MM.1S (cell line): Measurements from ENCODE around the gene AGBL4.

Experiments used
- DNase-seq: peaks from one replicate; pipeline ENCODE4 v3.0.0-alpha.2; 2015
- H2AFZ ChIP-seq: fragments of 300-600 bp; sonication (generic); 2 replicates; pipeline ENCODE4 v1.6.0; 2016; ENCODE audit warnings: antibody characterized with exemption, low read length
- H3F3A ChIP-seq: fragments of 300-600 bp; sonication (generic); 2 replicates; pipeline ENCODE4 v1.6.1; 2016; ENCODE audit warnings: mild to moderate bottlenecking, antibody characterized with exemption, low read length, moderate library complexity, mixed read lengths; ENCODE audit not compliant: insufficient read depth
- H3K27ac ChIP-seq: fragments of 300-600 bp; sonication (generic); 2 replicates; pipeline ENCODE4 v1.5.1; 2016; ENCODE audit warnings: mild to moderate bottlenecking, low read length
- H3K27me3 ChIP-seq: fragments of 300-600 bp; sonication (generic); replicated peaks from 2 replicates; pipeline ENCODE4 v1.6.0; 2016; ENCODE audit warnings: low read length; ENCODE audit not compliant: insufficient read depth
- H3K36me3 ChIP-seq: fragments of 300-600 bp; sonication (generic); replicated peaks from 2 replicates; pipeline ENCODE4 v1.6.1; 2016; ENCODE audit warnings: mild to moderate bottlenecking, low read length, mixed read lengths; ENCODE audit not compliant: insufficient read depth
- H3K4me1 ChIP-seq: fragments of 300-600 bp; sonication (generic); 2 replicates; pipeline ENCODE4 v1.6.1; 2016; ENCODE audit warnings: low read length, mixed read lengths
- H3K4me2 ChIP-seq: fragments of 300-600 bp; sonication (generic); 2 replicates; pipeline ENCODE4 v1.6.0; 2016; ENCODE audit warnings: low read depth, low read length
- H3K4me3 ChIP-seq: fragments of 300-600 bp; sonication (generic); 2 replicates; pipeline ENCODE4 v1.5.1; 2016; ENCODE audit warnings: low read length, mixed read lengths
- H3K79me2 ChIP-seq: fragments of 300-600 bp; sonication (generic); 2 replicates; pipeline ENCODE4 v1.6.1; 2016; ENCODE audit warnings: mixed run types, low read length, mixed read lengths
- H3K9ac ChIP-seq: fragments of 300-600 bp; sonication (generic); 2 replicates; pipeline ENCODE4 v1.6.1; 2016; ENCODE audit warnings: low read length, mixed read lengths
- H3K9me2 ChIP-seq: fragments of 300-600 bp; sonication (generic); replicated peaks from 2 replicates; pipeline ENCODE4 v1.6.1; 2016; ENCODE audit warnings: mild to moderate bottlenecking, low read length, mixed read lengths; ENCODE audit not compliant: insufficient read depth
- H3K9me3 ChIP-seq: fragments of 300-600 bp; sonication (generic); replicated peaks from 2 replicates; pipeline ENCODE4 v1.6.1; 2016; ENCODE audit warnings: mild to moderate bottlenecking, low read length, mixed read lengths; ENCODE audit not compliant: insufficient read depth
- H4K20me1 ChIP-seq: fragments of 300-600 bp; sonication (generic); 2 replicates; pipeline ENCODE4 v1.6.1; 2016; ENCODE audit warnings: mild to moderate bottlenecking, low read length, moderate library complexity, mixed read lengths; ENCODE audit not compliant: insufficient read depth
- CTCF ChIP-seq: fragments of 300-600 bp; sonication (generic); IDR thresholded peaks from 2 replicates; pipeline ENCODE4 v1.5.1; 2016; ENCODE audit warnings: antibody characterized with exemption, low read length, mixed read lengths
- EZH2 ChIP-seq: fragments of 300-600 bp; sonication (generic); optimal IDR thresholded peaks from 2 replicates; pipeline ENCODE3; 2017; ENCODE audit warnings: low read depth, mild to moderate bottlenecking, antibody characterized with exemption, low read length, mixed read lengths
- EZH2phosphoT487 ChIP-seq: fragments of 300-600 bp; sonication (generic); IDR thresholded peaks from 2 replicates; pipeline ENCODE4 v1.6.1; 2018; ENCODE audit warnings: antibody characterized with exemption, low read length

Gene AGBL4

DNA sequence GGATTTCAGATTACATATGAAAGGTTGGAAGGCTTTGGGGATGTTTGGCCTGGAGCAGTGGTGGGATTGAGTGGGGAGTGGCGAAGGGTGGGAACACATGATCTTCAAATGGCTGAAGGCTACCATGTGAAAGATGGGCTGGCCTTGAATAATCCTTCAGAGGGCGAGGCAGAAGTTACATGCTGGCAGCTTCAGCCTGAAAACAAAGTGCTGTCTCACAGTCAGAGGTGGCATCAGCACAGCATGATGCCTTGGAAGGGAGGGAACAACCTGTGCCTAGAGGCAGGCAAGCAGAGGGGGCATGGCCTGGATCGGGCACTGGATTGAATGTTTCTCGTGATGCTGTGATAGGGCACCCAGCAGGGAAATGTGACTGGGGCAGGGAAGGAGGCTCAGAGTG, 1377.9 kb downstream of the AGBL4 start:
- no peaks in the 10 kb centered on the region for H3K9me3 ChIP-seq
- no peak overlapping the region for H2AFZ ChIP-seq
- H3K79me2 ChIP-seq: no peaks in the 10 kb centered on the region
- H3K36me3 ChIP-seq: no peaks in the 10 kb centered on the region
- no peaks in the 10 kb centered on the region for H3F3A ChIP-seq
- H3K27ac ChIP-seq: no peak overlapping the region
- no peaks in the 10 kb centered on the region for H3K27me3 ChIP-seq
- no peaks in the 10 kb centered on the region for H4K20me1 ChIP-seq
- TF ChIP-seq CTCF (no peak), EZH2phosphoT487 (no peak), EZH2 (no peak)
- H3K4me2 ChIP-seq: no peak overlapping the region
- H3K9ac ChIP-seq: no peak overlapping the region
- H3K4me1 ChIP-seq: no peaks in the 10 kb centered on the region
- H3K9me2 ChIP-seq: no peaks in the 10 kb centered on the region
- DNase-seq: no peak
- H3K4me3 ChIP-seq: no peak overlapping the region

DNA sequence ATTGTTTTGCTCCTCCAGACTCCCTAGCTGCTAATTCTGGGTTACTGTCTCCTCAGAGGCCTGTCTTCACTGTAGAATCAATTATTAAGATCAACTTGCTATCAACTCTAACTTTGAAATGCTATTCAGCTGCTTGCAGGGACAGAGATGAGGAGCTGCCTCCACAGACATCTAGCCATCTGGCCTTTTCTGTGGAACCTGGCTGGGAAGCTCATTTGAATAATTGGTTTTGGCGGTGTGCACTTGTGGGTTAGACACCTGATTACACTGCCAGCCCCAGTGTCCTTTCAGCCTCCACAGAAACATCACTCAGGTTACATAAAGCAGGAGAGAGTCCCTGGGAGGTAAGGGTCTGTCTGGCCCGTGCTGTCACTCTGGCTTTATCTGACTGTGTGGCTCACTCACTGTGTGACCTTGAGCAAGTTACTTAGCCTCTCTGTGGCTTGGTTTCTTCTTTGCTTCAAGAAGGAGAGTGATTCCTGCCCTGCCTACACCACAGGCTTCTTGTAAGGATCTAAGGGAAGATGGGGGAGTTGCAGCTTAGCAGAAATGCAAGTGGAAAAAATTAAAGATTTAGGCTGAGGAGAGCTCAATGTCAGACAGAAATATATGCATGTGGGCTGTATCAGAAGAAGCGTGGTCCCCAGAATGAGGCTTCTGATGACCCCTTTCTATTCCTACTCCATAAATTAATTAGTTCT, 1378.7 kb downstream of the AGBL4 start:
- H3K9me2 ChIP-seq: no peaks in the 10 kb centered on the region
- no peaks in the 10 kb centered on the region for H4K20me1 ChIP-seq
- H3K79me2 ChIP-seq: no peaks in the 10 kb centered on the region
- H3K27ac ChIP-seq: no peak overlapping the region
- H3K4me1 ChIP-seq: no peaks in the 10 kb centered on the region
- H3K4me3 ChIP-seq: no peak overlapping the region
- H2AFZ ChIP-seq: no peak overlapping the region
- no peak overlapping the region for H3K4me2 ChIP-seq
- peak; percentile 25 for DNase-seq
- no peaks in the 10 kb centered on the region for H3K27me3 ChIP-seq
- H3K9me3 ChIP-seq: no peaks in the 10 kb centered on the region
- no peaks in the 10 kb centered on the region for H3F3A ChIP-seq
- TF ChIP-seq EZH2 (no peak), CTCF (no peak), EZH2phosphoT487 (no peak)
- no peak overlapping the region for H3K9ac ChIP-seq
- H3K36me3 ChIP-seq: no peaks in the 10 kb centered on the region

- TF ChIP-seq EZH2 (no peak), EZH2phosphoT487 (no peak), CTCF (no peak)
- Histone ChIP-seq H3K27me3 (no peaks in the 10 kb centered on the region), H3K79me2 (no peaks in the 10 kb centered on the region), H3K4me1 (no peaks in the 10 kb centered on the region), H4K20me1 (no peaks in the 10 kb centered on the region), H3K9ac (no peak overlapping the region), H2AFZ (no peak overlapping the region), H3K4me2 (no peak overlapping the region), H3K4me3 (no peak overlapping the region), H3K9me2 (no peaks in the 10 kb centered on the region), H3F3A (no peaks in the 10 kb centered on the region), H3K36me3 (no peaks in the 10 kb centered on the region), H3K9me3 (no peaks in the 10 kb centered on the region), H3K27ac (no peak overlapping the region)
- DNase-seq: no peak
Observed at GRCh38 chr1:48644190-48644900, 1379.4 kb downstream of the AGBL4 start.
